CD8-positive, alpha-beta memory T cell (primary cell): Measurements from ENCODE around the gene MC1R. TPM values are rescaled to one million over a fixed set of nuclear protein-coding genes. Genes with fewer than 3 reads are reported as not detected.
A peak's percentile ranks its signal among the peaks of the same experiment; 100 is the strongest.

ENCODE experiments used
- CTCF ChIA-PET: fragments of 350-600 bp; sonication (Branson Sonifier 250); formaldehyde crosslinking; loops from one replicate; lab custom pipeline; 2021; ENCODE audit warnings: antibody characterized with exemption; lab: Charles Lee
- POLR2A ChIA-PET: fragments of 350-600 bp; sonication (Branson Sonifier 250); formaldehyde crosslinking; loops from one replicate; lab custom pipeline; 2021; ENCODE audit warnings: antibody characterized with exemption; lab: Charles Lee
- DNase-seq, 5 donors: peaks; one replicate each; pipeline versions ENCODE4 v3.0.0 to v3.0.0-alpha.2; 2020 to 2022; ENCODE audit warnings: mixed read lengths in 1 of 5
- H3K27ac ChIP-seq: one replicate; pipeline ENCODE4 v1.7.0; 2013; ENCODE audit warnings: low read depth, mild to moderate bottlenecking, low read length, moderate library complexity
- H3K27me3 ChIP-seq: 2 replicates; pipeline ENCODE4 v1.7.0; 2013; ENCODE audit warnings: low read length, mild to moderate bottlenecking; ENCODE audit not compliant: insufficient read depth, poor library complexity, severe bottlenecking
- H3K36me3 ChIP-seq: 2 replicates; pipeline ENCODE4 v1.7.0; 2013; ENCODE audit warnings: mild to moderate bottlenecking, low read length, moderate library complexity; ENCODE audit not compliant: insufficient read depth
- H3K4me1 ChIP-seq: 2 replicates; pipeline ENCODE4 v1.7.0; 2013; ENCODE audit warnings: mild to moderate bottlenecking, low read length, moderate library complexity; ENCODE audit not compliant: insufficient read depth
- H3K4me3 ChIP-seq: 2 replicates; pipeline ENCODE4 v1.7.0; 2013; ENCODE audit warnings: mild to moderate bottlenecking, low read length
- H3K9me3 ChIP-seq: 2 replicates; pipeline ENCODE4 v1.7.0; 2013; ENCODE audit warnings: mild to moderate bottlenecking, low read length
- H3K27ac Mint-ChIP-seq, 8 donors: one replicate each; pipeline ENCODE4 v1.8.0; 2020 to 2021; ENCODE audit warnings: mixed read lengths in 8 of 8, mild to moderate bottlenecking in 6 of 8, inconsistent platforms in 3 of 8, moderate library complexity in 3 of 8
- H3K27me3 Mint-ChIP-seq, 2 donors: one replicate each; pipeline ENCODE4 v1.8.0; 2020 to 2021; ENCODE audit warnings: mixed read lengths in 2 of 2, mild to moderate bottlenecking in 1 of 2, moderate library complexity in 1 of 2
- H3K36me3 Mint-ChIP-seq, 3 donors: one replicate each; pipeline ENCODE4 v1.8.0; 2020 to 2021; ENCODE audit warnings: mixed read lengths in 3 of 3, inconsistent platforms in 1 of 3, mild to moderate bottlenecking in 1 of 3
- H3K4me1 Mint-ChIP-seq, 3 donors: one replicate each; pipeline ENCODE4 v1.8.0; 2020 to 2021; ENCODE audit warnings: mixed read lengths in 3 of 3, inconsistent platforms in 1 of 3, mild to moderate bottlenecking in 1 of 3
- H3K4me3 Mint-ChIP-seq, 7 donors: one replicate each; pipeline ENCODE4 v1.8.0; 2020 to 2021; ENCODE audit warnings: mixed read lengths in 7 of 7, mild to moderate bottlenecking in 6 of 7, moderate library complexity in 4 of 7, inconsistent platforms in 2 of 7
- H3K9me3 Mint-ChIP-seq, 5 donors: one replicate each; pipeline ENCODE4 v1.8.0; 2020 to 2022; ENCODE audit warnings: mixed read lengths in 5 of 5, mild to moderate bottlenecking in 3 of 5, moderate library complexity in 2 of 5, inconsistent platforms in 1 of 5
- polyA plus RNA-seq: library from polyadenylated mRNA; unstranded; fragments of 300-500 nt; fragmentation: Illumina TruSeq; gene quantifications from one replicate; pipeline ENCODE4 v1.2.3, GENCODE V29; 2021
- total RNA-seq, 2 experiments: library from RNA; stranded (reverse); gene quantifications; one replicate each; pipeline ENCODE4 v1.2.3, GENCODE V29; 2021

The MC1R gene
- total and polyA plus RNA-seq, 3 experiments from 2014 or later, result 0.86 to 2.6 (median 1.9) TPM

DNA sequence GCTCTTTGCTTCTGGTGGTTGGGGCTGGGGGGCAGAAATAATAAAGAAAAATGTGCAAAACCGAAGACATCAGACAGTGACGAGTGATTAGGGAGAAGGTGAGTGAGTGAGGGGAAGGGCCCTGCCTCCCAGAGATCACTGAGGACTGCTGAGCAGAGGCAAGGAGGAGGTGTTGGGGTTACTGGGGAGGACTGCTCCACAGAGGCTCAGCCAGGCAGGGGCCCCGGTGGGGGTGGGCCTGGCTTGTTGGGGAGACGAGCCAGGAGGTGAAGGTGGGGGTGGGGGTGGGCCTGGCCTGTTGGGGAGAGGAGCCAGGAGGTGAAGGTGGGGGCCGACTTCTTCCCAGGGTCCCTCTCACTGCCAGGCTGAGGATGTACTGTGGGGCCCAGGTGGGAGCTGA, 27.9 kb downstream of the MC1R start:
- ChIA-PET CTCF (no interaction called here), POLR2A (no interaction called here)
- Histone ChIP-seq H3K27me3 (peaks cover 4% of the 10 kb centered on the region), H3K9me3 (no peaks in the 10 kb centered on the region), H3K27ac (no peak overlapping the region), H3K36me3 (no peaks in the 10 kb centered on the region), H3K4me1 (peaks cover 14% of the 10 kb centered on the region), H3K4me3 (no peak overlapping the region)
- Mint-ChIP-seq H3K9me3 (no peaks in the 10 kb centered on the region), H3K4me3 (peak overlapping the region in 4 of 7 donors; percentile 8 to 66 (median 47)), H3K27me3 (peaks cover 24 to 37% of the 10 kb centered on the region in 2 donors), H3K36me3 (peaks cover 0 to 1% (median under 1%) of the 10 kb centered on the region in 3 donors), H3K27ac (no peak overlapping the region), H3K4me1 (peaks cover 8 to 17% (median 13%) of the 10 kb centered on the region in 3 donors)
- no peak for DNase-seq

DNA sequence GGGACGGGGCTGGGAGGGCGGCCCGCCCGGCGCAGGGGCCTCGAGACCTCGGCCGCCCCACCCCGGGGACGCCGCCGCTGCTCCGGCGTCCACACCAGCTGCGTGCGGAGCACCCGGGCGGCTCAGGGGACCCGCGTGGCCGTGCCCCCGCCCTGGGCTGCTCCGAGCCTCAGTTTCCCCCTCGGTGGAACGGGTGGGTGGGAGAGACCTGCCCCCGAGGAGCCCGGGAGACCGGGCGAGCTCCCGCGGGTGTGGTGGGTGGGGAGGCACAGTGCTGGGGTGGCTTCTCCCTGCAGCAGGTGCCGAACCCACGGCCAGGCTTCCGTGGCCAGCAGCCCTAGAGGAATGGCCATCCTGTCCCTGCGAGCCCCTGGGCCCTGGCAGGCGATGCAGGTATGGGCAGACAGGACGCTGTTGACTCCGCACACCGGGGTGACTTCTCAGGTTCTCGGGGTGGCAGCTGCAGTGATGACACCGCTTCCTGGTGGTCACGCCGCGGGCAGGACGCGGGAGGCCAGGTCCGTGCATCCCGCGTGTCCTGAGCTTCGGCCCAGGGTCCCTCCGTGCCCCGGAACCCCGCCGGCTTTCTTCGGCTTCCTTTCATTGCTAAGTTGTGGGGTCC, 30.6 kb downstream of the MC1R start:
- H3K9me3 Mint-ChIP-seq, result no peaks in the 10 kb centered on the region
- peaks cover 0 to 2% (median 1%) of the 10 kb centered on the region in 3 donors for H3K36me3 Mint-ChIP-seq
- peaks cover 18 to 22% of the 10 kb centered on the region in 2 donors for H3K27me3 Mint-ChIP-seq
- Histone ChIP-seq H3K4me1 (peaks cover 14% of the 10 kb centered on the region), H3K27ac (no peak overlapping the region), H3K36me3 (no peaks in the 10 kb centered on the region), H3K27me3 (peaks cover 4% of the 10 kb centered on the region), H3K4me3 (peak overlapping the region; percentile 41), H3K9me3 (no peaks in the 10 kb centered on the region)
- DNase-seq, result no peak
- POLR2A ChIA-PET, result interaction anchor here (0.6 kb wide), 1 partner anchor 73 kb away, joined by 6 read pairs; no protein-coding TSS in a partner anchor
- CTCF ChIA-PET, result interaction anchor here (0.8 to 1.9 kb wide), 2 partner anchors 39 to 42 kb away, joined by 4 to 6 read pairs; no protein-coding TSS in a partner anchor
- H3K4me3 Mint-ChIP-seq, result peak overlapping the region; percentile 75 to 93 (median 83)
- peak overlapping the region in 2 of 8 donors; percentile 70 for H3K27ac Mint-ChIP-seq
- H3K4me1 Mint-ChIP-seq, result peaks cover 8 to 17% (median 13%) of the 10 kb centered on the region in 3 donors

DNA sequence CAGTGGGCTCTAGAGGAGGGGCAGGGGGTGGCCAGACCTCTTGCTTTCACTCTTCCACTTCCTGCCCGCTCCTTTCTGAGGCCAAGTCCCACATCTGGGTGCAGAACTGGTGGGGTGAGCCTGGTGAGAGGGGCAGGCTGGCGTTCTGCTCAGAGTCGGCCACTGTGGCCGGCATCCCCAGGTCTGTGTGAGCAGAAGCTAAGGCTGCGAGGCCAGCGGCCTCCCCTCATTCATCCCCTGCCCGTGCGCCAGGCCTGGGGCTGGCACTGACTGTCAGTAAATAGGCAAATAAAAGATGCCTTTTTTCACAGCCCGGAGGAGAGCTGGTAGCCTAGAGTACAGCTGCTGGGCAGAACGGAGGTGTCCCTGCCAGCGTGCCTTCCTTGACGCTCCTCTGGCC, 31.1 kb downstream of the MC1R start:
- H3K4me3 ChIP-seq, result no peak overlapping the region
- no peaks in the 10 kb centered on the region for H3K9me3 ChIP-seq
- Mint-ChIP-seq H3K9me3 (no peaks in the 10 kb centered on the region), H3K4me3 (peak overlapping the region; percentile 75 to 93 (median 83)), H3K27ac (peak overlapping the region in 3 of 8 donors; percentile 12 to 93 (median 70)), H3K36me3 (peaks cover 0 to 4% (median 2%) of the 10 kb centered on the region in 3 donors), H3K27me3 (peaks cover 16 to 22% of the 10 kb centered on the region in 2 donors), H3K4me1 (peaks cover 8 to 17% (median 13%) of the 10 kb centered on the region in 3 donors)
- peaks cover 14% of the 10 kb centered on the region for H3K4me1 ChIP-seq
- no peak overlapping the region for H3K27ac ChIP-seq
- no peaks in the 10 kb centered on the region for H3K36me3 ChIP-seq
- H3K27me3 ChIP-seq, result peaks cover 2% of the 10 kb centered on the region
- POLR2A ChIA-PET, result interaction anchor here (0.6 to 0.7 kb wide), 2 partner anchors 72 to 171 kb away, joined by 3 to 6 read pairs; no protein-coding TSS in a partner anchor
- DNase-seq, result no peak
- CTCF ChIA-PET, result interaction anchor here (0.8 to 1.9 kb wide), 2 partner anchors 40 to 42 kb away, joined by 4 to 6 read pairs; no protein-coding TSS in a partner anchor

DNA sequence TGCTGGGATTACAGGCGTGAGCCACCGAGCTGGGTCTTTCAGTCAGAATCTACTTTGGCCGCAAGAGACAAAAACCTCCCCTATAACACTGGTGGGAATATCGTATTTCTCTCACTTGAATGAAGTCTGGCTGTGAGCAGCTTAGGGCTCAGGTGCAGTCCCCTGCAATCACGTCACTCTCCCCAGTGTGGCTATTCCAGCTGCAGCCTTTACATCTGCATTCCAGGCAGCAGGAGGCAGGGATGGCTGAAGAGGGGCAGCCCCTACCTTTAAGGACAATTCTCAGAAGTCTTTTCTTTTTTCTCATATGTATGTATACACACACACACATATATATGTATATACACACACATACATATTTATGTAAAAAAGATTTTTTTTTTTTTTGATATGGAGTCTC, 32.8 kb downstream of the MC1R start:
- Mint-ChIP-seq H3K4me3 (peak overlapping the region in 6 of 7 donors; percentile 29 to 74 (median 58)), H3K27ac (no peak overlapping the region), H3K36me3 (peaks cover 0 to 9% (median 2%) of the 10 kb centered on the region in 3 donors), H3K4me1 (peaks cover 8 to 17% (median 13%) of the 10 kb centered on the region in 3 donors), H3K9me3 (no peaks in the 10 kb centered on the region), H3K27me3 (peaks cover 6 to 8% of the 10 kb centered on the region in 2 donors)
- no peak overlapping the region for H3K4me3 ChIP-seq
- H3K4me1 ChIP-seq, result peaks cover 14% of the 10 kb centered on the region
- POLR2A ChIA-PET, result no interaction called here
- H3K27ac ChIP-seq, result no peak overlapping the region
- no peaks in the 10 kb centered on the region for H3K27me3 ChIP-seq
- DNase-seq, result no peak
- H3K36me3 ChIP-seq, result no peaks in the 10 kb centered on the region
- CTCF ChIA-PET, result no interaction called here
- H3K9me3 ChIP-seq, result no peaks in the 10 kb centered on the region

DNA sequence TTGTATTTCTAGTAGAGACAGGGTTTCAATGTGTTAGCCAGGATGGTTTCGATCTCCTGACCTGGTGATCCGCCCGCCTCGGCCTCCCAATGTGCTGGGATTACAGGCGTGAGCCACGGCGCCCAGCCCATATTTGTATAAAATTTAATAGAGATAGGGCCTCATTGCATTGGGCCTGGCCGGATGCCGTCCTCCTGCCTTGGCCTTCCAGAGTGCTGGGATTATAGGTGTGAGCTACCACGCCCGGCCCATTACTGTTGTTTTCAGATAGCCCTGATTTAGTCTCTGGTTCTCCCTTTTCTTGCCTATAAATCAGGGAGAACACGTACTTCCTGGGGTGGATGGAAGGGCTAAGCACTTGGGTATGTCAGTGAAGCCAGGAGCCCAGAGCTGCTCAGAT, 33.4 kb downstream of the MC1R start:
- Histone ChIP-seq H3K27me3 (no peaks in the 10 kb centered on the region), H3K27ac (no peak overlapping the region), H3K36me3 (no peaks in the 10 kb centered on the region), H3K4me3 (no peak overlapping the region), H3K9me3 (no peaks in the 10 kb centered on the region), H3K4me1 (peaks cover 14% of the 10 kb centered on the region)
- Mint-ChIP-seq H3K27ac (no peak overlapping the region), H3K4me1 (peaks cover 8 to 17% (median 13%) of the 10 kb centered on the region in 3 donors), H3K9me3 (no peaks in the 10 kb centered on the region), H3K27me3 (peaks cover 5 to 8% of the 10 kb centered on the region in 2 donors), H3K36me3 (peaks cover 0 to 14% (median 3%) of the 10 kb centered on the region in 3 donors), H3K4me3 (no peak overlapping the region)
- ChIA-PET POLR2A (no interaction called here), CTCF (no interaction called here)
- no peak for DNase-seq

DNA sequence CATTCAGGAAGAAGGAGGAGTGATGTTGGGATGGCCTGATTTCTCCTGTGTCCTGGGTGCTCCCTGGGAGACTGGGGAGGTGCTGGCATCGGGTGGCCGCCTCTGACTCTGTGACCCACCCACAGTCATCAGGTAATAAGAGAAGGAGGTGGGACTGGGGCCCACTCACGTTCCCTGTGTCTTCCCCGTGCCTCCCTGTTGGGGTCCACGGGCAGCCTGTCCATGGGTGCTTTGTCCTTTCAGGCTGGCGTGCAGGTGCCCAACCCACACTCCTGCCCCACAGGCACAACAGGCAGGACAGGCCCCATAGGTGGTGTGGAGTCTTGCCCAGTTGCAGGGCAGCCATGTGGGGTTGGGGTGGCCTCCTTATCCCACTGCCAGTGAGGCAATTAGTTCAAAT, 33.9 kb downstream of the MC1R start:
- ChIA-PET CTCF (no interaction called here), POLR2A (no interaction called here)

DNA sequence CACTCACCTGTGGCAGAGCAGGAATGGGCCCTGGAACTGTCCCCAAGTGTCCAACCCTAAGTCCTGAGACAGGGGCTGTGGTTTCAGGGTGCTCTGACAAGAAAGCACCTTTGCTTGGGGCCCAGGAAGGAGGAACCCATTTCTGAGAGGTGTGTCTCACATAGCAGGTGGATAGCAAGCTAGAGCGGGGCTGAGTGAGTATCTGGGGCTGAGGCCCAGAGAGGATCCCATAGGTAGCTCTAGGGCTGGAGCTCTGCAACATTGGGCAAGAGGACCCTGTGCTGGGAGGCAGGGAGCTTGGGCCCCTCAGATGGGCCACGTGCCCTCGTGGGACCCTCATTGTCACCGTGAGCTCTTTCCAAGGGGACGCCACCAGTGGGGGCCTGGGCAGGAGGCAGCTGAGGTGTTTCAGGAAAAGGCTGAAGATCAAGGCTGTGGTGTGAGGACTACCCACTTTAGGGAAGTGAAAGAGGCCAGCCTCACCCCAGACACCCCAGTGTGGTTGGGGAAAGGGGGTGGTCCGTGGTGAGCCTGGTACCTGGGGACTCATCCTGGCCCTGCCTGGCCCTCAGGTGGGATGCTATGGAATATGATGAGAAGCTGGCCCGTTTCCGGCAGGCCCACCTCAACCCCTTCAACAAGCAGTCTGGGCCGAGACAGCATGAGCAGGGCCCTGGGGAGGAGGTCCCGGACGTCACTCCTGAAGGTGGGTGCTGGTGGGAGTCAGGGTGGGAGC, 35.2 kb downstream of the MC1R start:
- ChIA-PET CTCF (no interaction called here), POLR2A (no interaction called here)
- Mint-ChIP-seq H3K9me3 (no peaks in the 10 kb centered on the region), H3K27ac (peak overlapping the region in 1 of 8 donors; percentile 65), H3K4me3 (no peak overlapping the region), H3K4me1 (peaks cover 6 to 9% (median 8%) of the 10 kb centered on the region in 3 donors), H3K27me3 (no peaks in the 10 kb centered on the region), H3K36me3 (peaks cover 0 to 32% (median 7%) of the 10 kb centered on the region in 3 donors)
- Histone ChIP-seq H3K9me3 (no peaks in the 10 kb centered on the region), H3K36me3 (peaks cover under 1% of the 10 kb centered on the region), H3K4me1 (peaks cover 9% of the 10 kb centered on the region), H3K4me3 (no peak overlapping the region), H3K27me3 (no peaks in the 10 kb centered on the region), H3K27ac (no peak overlapping the region)
- no peak for DNase-seq

More for the DNA sequence above, 33.9 kb downstream of the MC1R start:
- Histone ChIP-seq H3K4me3 (no peak overlapping the region), H3K27ac (no peak overlapping the region), H3K27me3 (no peaks in the 10 kb centered on the region), H3K4me1 (peaks cover 13% of the 10 kb centered on the region), H3K36me3 (no peaks in the 10 kb centered on the region), H3K9me3 (no peaks in the 10 kb centered on the region)
- peaks cover 0 to 5% of the 10 kb centered on the region in 2 donors for H3K27me3 Mint-ChIP-seq
- H3K27ac Mint-ChIP-seq, result peak overlapping the region in 2 of 8 donors; percentile 22 to 43
- H3K4me3 Mint-ChIP-seq, result no peak overlapping the region
- peaks cover 8 to 14% (median 11%) of the 10 kb centered on the region in 3 donors for H3K4me1 Mint-ChIP-seq
- peaks cover 0 to 19% (median 3%) of the 10 kb centered on the region in 3 donors for H3K36me3 Mint-ChIP-seq
- no peak for DNase-seq
- H3K9me3 Mint-ChIP-seq, result no peaks in the 10 kb centered on the region
